IPS-18c (cell line): ENCODE measurements around the gene PHC1.

ENCODE experiments used
- H3K4me3 ChIP-seq: 2 replicates; pipeline ENCODE4 v1.7.0; 2013; ENCODE audit warnings: low read depth, mild to moderate bottlenecking, low read length, moderate library complexity; ENCODE audit not compliant: insufficient read depth
- H3K9me3 ChIP-seq: one replicate; pipeline ENCODE4 v1.6.1; 2013; ENCODE audit warnings: mild to moderate bottlenecking, low read length, moderate library complexity; ENCODE audit not compliant: control insufficient read depth, insufficient read depth

Gene PHC1

DNA sequence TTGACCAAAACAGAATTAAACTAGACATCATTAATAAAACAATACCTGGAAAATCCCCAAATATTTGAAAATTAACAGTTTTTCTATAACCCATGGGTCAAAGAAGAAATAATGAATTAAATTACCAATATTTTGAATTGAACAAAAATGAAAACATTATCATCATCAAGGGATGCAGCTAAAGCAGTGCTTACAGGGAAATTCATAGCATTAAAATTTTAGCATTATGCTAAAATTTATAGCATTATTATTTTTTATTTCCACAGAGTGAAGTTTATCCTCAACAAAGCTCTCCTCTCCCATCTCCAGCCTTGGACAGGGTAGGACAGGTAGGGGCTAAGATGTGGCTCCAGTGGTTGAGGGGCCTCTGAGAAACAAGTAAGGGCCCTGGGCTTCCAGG, 54.5 kb downstream of the PHC1 start:
- Histone ChIP-seq H3K4me3 (no peak overlapping the region), H3K9me3 (peaks cover 6% of the 10 kb centered on the region)

- peaks cover 6% of the 10 kb centered on the region for H3K9me3 ChIP-seq
- H3K4me3 ChIP-seq: no peak overlapping the region
Measured at GRCh38 chr12:8969861-8970411, 55.6 kb downstream of the PHC1 start.

GRCh38 chr12:8970432-8970831, 56.1 kb downstream of the PHC1 start:
- peaks cover 6% of the 10 kb centered on the region for H3K9me3 ChIP-seq
- H3K4me3 ChIP-seq: no peak overlapping the region

DNA sequence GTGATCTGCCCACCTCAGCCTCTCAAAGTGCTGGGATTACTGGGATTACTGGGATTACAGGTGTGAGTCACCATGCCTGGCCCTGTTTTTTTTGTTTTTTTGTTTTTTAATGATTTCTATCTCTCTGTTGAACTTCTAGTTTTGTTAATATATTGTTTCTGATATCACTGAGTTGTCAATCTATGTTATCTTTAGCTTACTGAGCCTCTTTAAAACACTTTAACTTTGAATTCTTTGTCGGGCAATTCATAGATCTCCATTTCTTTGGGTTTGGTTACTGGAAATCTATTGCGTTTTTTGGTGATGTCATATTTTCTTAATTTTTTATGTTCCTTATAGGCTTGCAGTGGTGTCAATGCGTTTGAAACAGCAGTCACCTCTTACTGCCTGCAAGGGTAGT, 65.8 kb downstream of the PHC1 start:
- H3K4me3 ChIP-seq: no peak overlapping the region
- H3K9me3 ChIP-seq: no peaks in the 10 kb centered on the region

- H3K9me3 ChIP-seq: peaks cover 2% of the 10 kb centered on the region
Measured at GRCh38 chr12:8985213-8985754, 71.0 kb downstream of the PHC1 start.

GRCh38 chr12:8987163-8987562, 72.9 kb downstream of the PHC1 start:
- Histone ChIP-seq H3K9me3 (peaks cover 2% of the 10 kb centered on the region), H3K4me3 (no peak overlapping the region)

More at GRCh38 chr12:8985213-8985754, 71.0 kb downstream of the PHC1 start:
- no peak overlapping the region for H3K4me3 ChIP-seq

- Histone ChIP-seq H3K4me3 (no peak overlapping the region), H3K9me3 (peaks cover 2% of the 10 kb centered on the region)
Measured at GRCh38 chr12:8987685-8988084, 73.4 kb downstream of the PHC1 start.

DNA sequence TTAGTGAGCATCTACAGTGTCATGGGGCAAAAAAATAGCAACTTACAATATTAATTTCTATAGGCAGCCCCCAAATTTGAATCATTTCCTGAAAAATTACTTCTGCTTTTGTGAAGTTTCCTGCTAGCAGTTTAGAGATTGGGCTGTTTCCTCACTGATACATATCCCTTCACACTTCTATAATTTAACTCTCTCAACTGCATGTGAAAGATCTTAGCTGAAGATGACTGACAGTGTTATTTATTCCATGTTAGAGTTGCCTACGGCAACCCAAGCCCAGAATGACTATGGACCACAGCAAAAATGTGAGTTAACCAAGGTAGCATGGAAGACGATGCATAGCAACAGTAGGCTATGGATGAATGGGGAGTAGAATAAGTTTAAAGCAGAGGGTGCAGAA, 75.1 kb downstream of the PHC1 start, which contains the start of gene KLRG1:
KLRG1 (plus strand) TSS at position 134 of the 400 bp plus-strand sequence; CDS start at position 224, 90 bp downstream.
- Histone ChIP-seq H3K9me3 (peaks cover 2% of the 10 kb centered on the region), H3K4me3 (no peak within 1 kb of the TSS)
